ENCODE results near the gene FAM163B.

DNA sequence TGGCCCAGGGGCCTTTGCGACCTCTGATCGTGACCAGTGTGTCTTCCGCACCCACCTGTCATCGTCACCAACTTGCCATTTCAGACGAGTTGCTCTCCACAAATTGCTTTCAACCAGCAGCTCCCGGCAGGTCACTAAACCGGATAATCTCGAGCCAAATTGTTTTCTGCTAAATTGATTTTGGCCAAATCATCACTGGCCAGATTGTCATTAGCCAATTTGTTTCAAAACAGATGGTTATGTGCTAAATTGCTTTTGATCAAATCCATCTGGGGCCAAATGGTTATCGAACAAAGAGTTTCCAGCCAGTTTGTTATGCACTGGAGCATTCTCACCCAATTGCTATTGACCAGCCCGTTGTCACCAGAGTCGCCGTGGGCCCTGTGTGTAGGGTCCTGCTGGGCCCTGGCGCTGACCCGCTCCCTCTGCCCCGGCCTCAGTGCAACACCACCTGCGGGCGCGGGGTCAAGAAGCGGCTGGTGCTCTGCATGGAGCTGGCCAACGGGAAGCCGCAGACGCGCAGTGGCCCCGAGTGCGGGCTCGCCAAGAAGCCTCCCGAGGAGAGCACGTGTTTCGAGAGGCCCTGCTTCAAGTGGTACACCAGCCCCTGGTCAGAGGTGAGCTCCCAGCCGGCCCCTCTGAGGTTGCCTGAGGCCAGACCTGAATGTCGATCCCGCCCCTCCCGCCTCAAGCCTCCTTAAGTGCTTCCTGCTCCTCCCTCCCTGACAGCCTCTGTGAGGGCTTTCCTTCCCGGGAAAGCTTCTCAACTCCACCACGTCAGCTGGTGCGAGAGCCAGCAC, 39.1 kb downstream of the FAM163B start:
- no peak for TF ChIP-seq POLR2AphosphoS5 (IDR thresholded peaks at IDR 0.05)
- TF ChIP-seq, protein P1, sequence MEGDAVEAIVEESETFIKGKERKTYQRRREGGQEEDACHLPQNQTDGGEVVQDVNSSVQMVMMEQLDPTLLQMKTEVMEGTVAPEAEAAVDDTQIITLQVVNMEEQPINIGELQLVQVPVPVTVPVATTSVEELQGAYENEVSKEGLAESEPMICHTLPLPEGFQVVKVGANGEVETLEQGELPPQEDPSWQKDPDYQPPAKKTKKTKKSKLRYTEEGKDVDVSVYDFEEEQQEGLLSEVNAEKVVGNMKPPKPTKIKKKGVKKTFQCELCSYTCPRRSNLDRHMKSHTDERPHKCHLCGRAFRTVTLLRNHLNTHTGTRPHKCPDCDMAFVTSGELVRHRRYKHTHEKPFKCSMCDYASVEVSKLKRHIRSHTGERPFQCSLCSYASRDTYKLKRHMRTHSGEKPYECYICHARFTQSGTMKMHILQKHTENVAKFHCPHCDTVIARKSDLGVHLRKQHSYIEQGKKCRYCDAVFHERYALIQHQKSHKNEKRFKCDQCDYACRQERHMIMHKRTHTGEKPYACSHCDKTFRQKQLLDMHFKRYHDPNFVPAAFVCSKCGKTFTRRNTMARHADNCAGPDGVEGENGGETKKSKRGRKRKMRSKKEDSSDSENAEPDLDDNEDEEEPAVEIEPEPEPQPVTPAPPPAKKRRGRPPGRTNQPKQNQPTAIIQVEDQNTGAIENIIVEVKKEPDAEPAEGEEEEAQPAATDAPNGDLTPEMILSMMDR (IDR thresholded peaks at IDR 0.05): no peak
